ENCODE data around the gene PAPLN.
"Not testable (repeated sequence)": the region's sequence is repeated elsewhere in the genome, so short reads cannot be mapped to it uniquely, and the experiment has no call there.

- TF ChIP-seq, protein P1, sequence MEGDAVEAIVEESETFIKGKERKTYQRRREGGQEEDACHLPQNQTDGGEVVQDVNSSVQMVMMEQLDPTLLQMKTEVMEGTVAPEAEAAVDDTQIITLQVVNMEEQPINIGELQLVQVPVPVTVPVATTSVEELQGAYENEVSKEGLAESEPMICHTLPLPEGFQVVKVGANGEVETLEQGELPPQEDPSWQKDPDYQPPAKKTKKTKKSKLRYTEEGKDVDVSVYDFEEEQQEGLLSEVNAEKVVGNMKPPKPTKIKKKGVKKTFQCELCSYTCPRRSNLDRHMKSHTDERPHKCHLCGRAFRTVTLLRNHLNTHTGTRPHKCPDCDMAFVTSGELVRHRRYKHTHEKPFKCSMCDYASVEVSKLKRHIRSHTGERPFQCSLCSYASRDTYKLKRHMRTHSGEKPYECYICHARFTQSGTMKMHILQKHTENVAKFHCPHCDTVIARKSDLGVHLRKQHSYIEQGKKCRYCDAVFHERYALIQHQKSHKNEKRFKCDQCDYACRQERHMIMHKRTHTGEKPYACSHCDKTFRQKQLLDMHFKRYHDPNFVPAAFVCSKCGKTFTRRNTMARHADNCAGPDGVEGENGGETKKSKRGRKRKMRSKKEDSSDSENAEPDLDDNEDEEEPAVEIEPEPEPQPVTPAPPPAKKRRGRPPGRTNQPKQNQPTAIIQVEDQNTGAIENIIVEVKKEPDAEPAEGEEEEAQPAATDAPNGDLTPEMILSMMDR (conservative IDR thresholded peaks at IDR 0.05), result not testable (repeated sequence)
- not testable (repeated sequence) for TF ChIP-seq EZH2 (IDR thresholded peaks at IDR 0.05; ENCODE audit: low read depth)
These were observed 71.9 kb downstream of the PAPLN start for GRCh38 chr14:73309207-73309606.

All from PC-9 (cell line).